Endothelial cell of umbilical vein (primary cell): ENCODE results near the gene HDAC4. TPM values are rescaled to one million over a fixed set of nuclear protein-coding genes. Genes with fewer than 3 reads are reported as not detected.
A peak's percentile ranks its signal among the peaks of the same experiment; 100 is the strongest.

Experiments
- BruUV-seq: library from RNA; stranded (reverse); fragments of 400-500 nt; replicated peaks from 2 replicates; lab custom pipeline; 2021; lab: Mats Ljungman, UMichigan
- CTCF ChIA-PET: fragments of 300-600, 350-600 bp; sonication (Branson Sonifier 250); formaldehyde crosslinking; loops from one replicate; lab custom pipeline; 2021; ENCODE audit warnings: antibody characterized with exemption, inconsistent platforms; lab: Charles Lee
- POLR2A ChIA-PET: fragments of 300-600, 350-600 bp; sonication (Branson Sonifier 250); formaldehyde crosslinking; loops from one replicate; lab custom pipeline; 2021; ENCODE audit warnings: antibody characterized with exemption, inconsistent platforms; lab: Charles Lee
- DNase-seq: peaks from one replicate; pipeline ENCODE4 v3.0.0-alpha.2; 2011; ENCODE audit warnings: low read depth, low spot score
- FAIRE-seq: peaks from 2 replicates; lab custom pipeline; 2011; peaks lifted over from hg19 to GRCh38; lab: Jason Lieb, UNC
- H2AFZ ChIP-seq: 2 replicates; pipeline ENCODE4 v1.6.0; 2012; ENCODE audit warnings: low read depth, low read length, control low read depth, inconsistent platforms
- H3K27ac ChIP-seq: 2 replicates; pipeline ENCODE4 v1.5.1; 2011; ENCODE audit warnings: low read depth, mild to moderate bottlenecking, control low read depth, low read length, moderate library complexity; ENCODE audit not compliant: insufficient read depth
- H3K27me3 ChIP-seq, 2 experiments: 2 replicates each; pipeline versions ENCODE4 v1.6.0 to v1.6.1; 2011; ENCODE audit warnings: low read length in 2 of 2, mixed read lengths in 1 of 2; ENCODE audit not compliant: control insufficient read depth in 2 of 2, insufficient read depth in 2 of 2
- H3K36me3 ChIP-seq, 2 experiments: 2 replicates in 1 of 2; 3 replicates in 1 of 2; pipeline ENCODE4 v1.5.1; 2011; ENCODE audit warnings: low read length in 2 of 2, mild to moderate bottlenecking in 1 of 2, moderate library complexity in 1 of 2; ENCODE audit not compliant: control insufficient read depth in 2 of 2, insufficient read depth in 2 of 2; ENCODE audit errors: extremely low read depth in 1 of 2
- H3K4me1 ChIP-seq: 3 replicates; pipeline ENCODE4 v1.5.1; 2011; ENCODE audit warnings: mild to moderate bottlenecking, low read length; ENCODE audit not compliant: control insufficient read depth, insufficient read depth; ENCODE audit errors: extremely low read depth
- H3K4me2 ChIP-seq: 2 replicates; pipeline ENCODE4 v1.6.1; 2011; ENCODE audit warnings: low read length, control low read depth, mixed read lengths; ENCODE audit not compliant: insufficient read depth
- H3K4me3 ChIP-seq, 3 experiments: fragments of 200-600 bp in 1 of 3; sonication (generic), shearing (Covaris generic) in 1 of 3; replicated peaks in 1 of 3; 2 replicates each; pipeline ENCODE4 v1.5.1; 2011 to 2016; ENCODE audit warnings: control low read depth in 3 of 3, low read length in 3 of 3, mild to moderate bottlenecking in 2 of 3, inconsistent platforms in 1 of 3, low read depth in 1 of 3, moderate library complexity in 1 of 3; ENCODE audit not compliant: insufficient read depth in 1 of 3
- H3K79me2 ChIP-seq: 2 replicates; pipeline ENCODE4 v1.6.0; 2012; ENCODE audit warnings: low read length, inconsistent platforms; ENCODE audit not compliant: control insufficient read depth, insufficient read depth
- H3K9ac ChIP-seq: replicated peaks from 2 replicates; pipeline ENCODE3; 2011; ENCODE audit warnings: low read length, control low read depth; ENCODE audit not compliant: insufficient read depth; ENCODE audit errors: extremely low read depth
- H3K9me1 ChIP-seq: replicated peaks from 3 replicates; pipeline ENCODE4 v1.6.0; 2011; ENCODE audit warnings: mild to moderate bottlenecking, low read length; ENCODE audit not compliant: control insufficient read depth, insufficient read depth; ENCODE audit errors: extremely low read depth
- H3K9me3 ChIP-seq: replicated peaks from 2 replicates; pipeline ENCODE4 v1.5.1; 2012; ENCODE audit warnings: low read length, inconsistent platforms; ENCODE audit not compliant: control insufficient read depth, insufficient read depth
- H4K20me1 ChIP-seq: replicated peaks from 2 replicates; pipeline ENCODE3; 2011; ENCODE audit warnings: mild to moderate bottlenecking, low read length; ENCODE audit not compliant: control insufficient read depth, insufficient read depth; ENCODE audit errors: extremely low read depth
- EZH2 ChIP-seq: IDR thresholded peaks from 2 replicates; pipeline ENCODE4 v1.6.1; 2012; ENCODE audit warnings: borderline replicate concordance, low read depth, mild to moderate bottlenecking, moderate library complexity, low read length, inconsistent platforms; ENCODE audit not compliant: severe bottlenecking
- FOS ChIP-seq: IDR thresholded peaks from 2 replicates; pipeline ENCODE4 v1.6.1; 2011; ENCODE audit warnings: mild to moderate bottlenecking, low read length, moderate library complexity, borderline replicate concordance; ENCODE audit not compliant: insufficient read depth
- GATA2 ChIP-seq: IDR thresholded peaks from 2 replicates; pipeline ENCODE4 v1.7.0; 2011; ENCODE audit warnings: low read depth, mild to moderate bottlenecking, moderate library complexity, mixed read lengths, low read length; ENCODE audit not compliant: insufficient read length, insufficient read depth
- JUN ChIP-seq: IDR thresholded peaks from 2 replicates; pipeline ENCODE4 v1.6.1; 2011; ENCODE audit warnings: borderline replicate concordance, low read depth; ENCODE audit not compliant: insufficient read length, insufficient read depth
- MYC ChIP-seq: IDR thresholded peaks from one replicate; pipeline ENCODE4 v1.6.1; 2011; ENCODE audit warnings: mild to moderate bottlenecking, low read depth, low read length
- POLR2A ChIP-seq: IDR thresholded peaks from 2 replicates; pipeline ENCODE4 v1.6.1; 2012; ENCODE audit warnings: low read depth, mild to moderate bottlenecking, control low read depth, low read length
- POLR2AphosphoS5 ChIP-seq: IDR thresholded peaks from 2 replicates; pipeline ENCODE4 v1.6.1; 2012; ENCODE audit warnings: low read depth, mild to moderate bottlenecking, control low read depth, low read length, moderate library complexity; ENCODE audit not compliant: insufficient read depth
- dilution Hi-C: fragments of 300-500 bp; cut with MboI; formaldehyde crosslinking; loops from one replicate; pipeline ENCODE4 v1.15.0; 2019; ENCODE audit warnings: low sequenced_read_pairs; ENCODE audit not compliant: extremely low pct_ligation_motif_present
- intact Hi-C: fragments of 100-400 bp; cut with micrococcal nuclease; formaldehyde crosslinking; loops from one replicate; pipeline ENCODE4 v1.10.0; 2022
- polyA plus RNA-seq, 4 experiments: library from polyadenylated mRNA; depleted of rRNA in 3 of 4; stranded (reverse) in 3 of 4; unstranded in 1 of 4; fragments of >200 nt; gene quantifications; 2 replicates each; pipeline versions ENCODE4 v1.2.1 to v1.2.3, GENCODE V29; 2011 to 2012; ENCODE audit warnings: missing spikeins in 1 of 4
- total RNA-seq: library from RNA; stranded (reverse); gene quantifications from 2 replicates; pipeline ENCODE4 v1.2.3, GENCODE V29; 2021
- TF ChIP-seq, protein P1 (sequence below): IDR thresholded peaks from 2 replicates; pipeline ENCODE4 v1.6.1; 2011; ENCODE audit not compliant: insufficient read depth, insufficient read length
- TF ChIP-seq, protein P2 (sequence below), 2 donors: IDR thresholded peaks; 1 replicate in 1 of 2; 2 replicates in 1 of 2; pipeline ENCODE4 v1.5.1; 2011; ENCODE audit warnings: low read length in 2 of 2, mild to moderate bottlenecking in 2 of 2, moderate library complexity in 2 of 2, control low read depth in 1 of 2, inconsistent platforms in 1 of 2, low read depth in 1 of 2; ENCODE audit not compliant: insufficient read depth in 1 of 2; ENCODE audit errors: extremely low read depth in 1 of 2

The HDAC4 gene
- total and polyA plus RNA-seq, 2 donors (not counting 3 experiments of a cell fraction or from before 2014, with no cell fraction given) = 13.4 to 33.0 TPM

DNA sequence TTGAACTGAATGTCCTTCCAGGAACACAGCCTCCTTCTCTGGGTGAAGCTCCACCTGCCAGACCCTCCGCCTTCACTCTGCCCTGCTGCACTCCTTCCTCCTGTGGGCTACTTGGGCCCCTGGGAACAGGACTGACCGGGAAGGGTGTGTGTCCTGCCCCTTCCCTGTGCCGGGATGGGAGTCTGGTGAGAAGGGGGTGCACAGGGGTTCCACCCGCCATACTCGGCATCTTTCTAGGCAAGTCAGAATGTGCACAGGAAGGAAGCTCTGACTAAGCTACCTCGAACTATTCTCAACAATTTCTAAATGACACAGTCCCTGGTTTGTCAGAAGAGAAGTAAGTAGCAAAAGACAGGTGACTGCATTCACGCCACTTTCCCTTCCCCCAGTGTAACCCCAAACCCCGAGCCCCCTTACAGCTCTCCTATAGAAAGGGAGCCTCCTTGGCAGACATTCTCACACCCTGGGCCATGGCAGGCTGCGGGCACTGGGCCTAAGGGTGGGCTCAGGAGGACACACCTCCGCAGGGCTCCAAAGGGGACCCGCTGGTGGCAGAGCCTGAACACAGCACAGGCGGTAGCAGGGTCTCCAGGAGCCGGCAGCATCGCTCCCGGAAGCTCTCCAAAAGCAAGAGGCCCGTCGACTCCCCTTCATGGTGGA, 184.1 kb downstream of the HDAC4 start:
- intact Hi-C loops (no loop called here), dilution Hi-C loops (no loop called here)
- DNase-seq (peak; percentile 14), FAIRE-seq (peak; percentile 83)
- no peaks in the 10 kb centered on the region for H3K36me3 ChIP-seq
- BruUV-seq = no TSS peak
- H3K9ac ChIP-seq = no peak overlapping the region
- ChIA-PET POLR2A (no interaction called here), CTCF (no interaction called here)
- H3K4me3 ChIP-seq = no peak overlapping the region
- no peaks in the 10 kb centered on the region for H3K9me1 ChIP-seq
- peak overlapping the region; percentile 20 for H3K4me2 ChIP-seq
- TF ChIP-seq FOS = peak; percentile 44
- TF ChIP-seq, protein P1, sequence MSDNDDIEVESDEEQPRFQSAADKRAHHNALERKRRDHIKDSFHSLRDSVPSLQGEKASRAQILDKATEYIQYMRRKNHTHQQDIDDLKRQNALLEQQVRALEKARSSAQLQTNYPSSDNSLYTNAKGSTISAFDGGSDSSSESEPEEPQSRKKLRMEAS = no peak
- TF ChIP-seq EZH2 = no peak
- TF ChIP-seq GATA2 = no peak
- no peak for TF ChIP-seq POLR2A
- no peaks in the 10 kb centered on the region for H3K27me3 ChIP-seq
- H4K20me1 ChIP-seq = no peaks in the 10 kb centered on the region
- no peak overlapping the region for H3K27ac ChIP-seq
- H3K79me2 ChIP-seq = peaks cover 2% of the 10 kb centered on the region
- peaks cover 8% of the 10 kb centered on the region for H3K4me1 ChIP-seq
- H2AFZ ChIP-seq = no peak overlapping the region
- H3K9me3 ChIP-seq = no peaks in the 10 kb centered on the region

DNA sequence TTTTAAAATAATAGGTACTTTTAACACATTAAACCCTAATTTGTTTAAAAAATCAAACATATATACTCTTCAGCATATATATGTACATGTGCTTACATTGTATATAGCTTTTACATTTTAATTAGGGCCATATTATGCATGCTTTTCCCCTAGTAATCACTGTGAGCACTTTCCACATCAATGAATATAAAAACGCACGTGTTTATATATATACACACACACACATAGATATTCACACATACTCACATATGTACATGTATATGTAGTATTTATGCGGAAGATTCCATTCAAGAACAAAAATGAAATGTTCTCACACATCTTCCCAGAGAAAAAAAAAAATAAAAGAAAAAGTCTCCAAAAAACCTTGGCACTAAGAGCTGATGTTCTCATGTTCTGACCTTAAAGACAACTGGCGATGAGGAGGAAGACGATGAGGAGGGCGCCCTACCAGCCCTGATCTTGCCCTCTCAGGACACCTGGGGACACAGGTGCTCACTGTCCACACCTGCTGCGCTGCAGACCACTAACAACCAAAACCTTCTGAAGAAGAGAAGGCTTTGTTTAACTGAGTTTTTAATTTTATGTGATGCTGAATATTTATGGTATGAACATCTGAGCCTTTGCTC, 184.7 kb downstream of the HDAC4 start:
- intact Hi-C loops (no loop called here), dilution Hi-C loops (no loop called here)
- H3K9ac ChIP-seq = no peak overlapping the region
- H3K4me2 ChIP-seq = peak overlapping the region; percentile 20
- no peak overlapping the region for H3K27ac ChIP-seq
- peaks cover 2% of the 10 kb centered on the region for H3K79me2 ChIP-seq
- no TSS peak for BruUV-seq
- no peak overlapping the region for H3K4me3 ChIP-seq
- peaks cover 8% of the 10 kb centered on the region for H3K4me1 ChIP-seq
- CTCF ChIA-PET = no interaction called here
- H3K9me3 ChIP-seq = no peaks in the 10 kb centered on the region
- POLR2A ChIA-PET = no interaction called here
- H3K36me3 ChIP-seq = no peaks in the 10 kb centered on the region
- no peaks in the 10 kb centered on the region for H4K20me1 ChIP-seq
- TF ChIP-seq MYC = no peak
- no peak for TF ChIP-seq EZH2
- TF ChIP-seq POLR2A = no peak
- TF ChIP-seq, protein P2, sequence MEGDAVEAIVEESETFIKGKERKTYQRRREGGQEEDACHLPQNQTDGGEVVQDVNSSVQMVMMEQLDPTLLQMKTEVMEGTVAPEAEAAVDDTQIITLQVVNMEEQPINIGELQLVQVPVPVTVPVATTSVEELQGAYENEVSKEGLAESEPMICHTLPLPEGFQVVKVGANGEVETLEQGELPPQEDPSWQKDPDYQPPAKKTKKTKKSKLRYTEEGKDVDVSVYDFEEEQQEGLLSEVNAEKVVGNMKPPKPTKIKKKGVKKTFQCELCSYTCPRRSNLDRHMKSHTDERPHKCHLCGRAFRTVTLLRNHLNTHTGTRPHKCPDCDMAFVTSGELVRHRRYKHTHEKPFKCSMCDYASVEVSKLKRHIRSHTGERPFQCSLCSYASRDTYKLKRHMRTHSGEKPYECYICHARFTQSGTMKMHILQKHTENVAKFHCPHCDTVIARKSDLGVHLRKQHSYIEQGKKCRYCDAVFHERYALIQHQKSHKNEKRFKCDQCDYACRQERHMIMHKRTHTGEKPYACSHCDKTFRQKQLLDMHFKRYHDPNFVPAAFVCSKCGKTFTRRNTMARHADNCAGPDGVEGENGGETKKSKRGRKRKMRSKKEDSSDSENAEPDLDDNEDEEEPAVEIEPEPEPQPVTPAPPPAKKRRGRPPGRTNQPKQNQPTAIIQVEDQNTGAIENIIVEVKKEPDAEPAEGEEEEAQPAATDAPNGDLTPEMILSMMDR (IDR thresholded peaks at IDR 0.05; ENCODE audit: extremely low read depth in 1 of 2, insufficient read depth in 1 of 2, low read depth in 1 of 2, low read length in 2 of 2) = no peak
- TF ChIP-seq GATA2 = no peak
- TF ChIP-seq, protein P1 = no peak
- no peak for TF ChIP-seq FOS
- TF ChIP-seq JUN = no peak
- TF ChIP-seq POLR2AphosphoS5 = no peak
- FAIRE-seq (no peak), DNase-seq (no peak)
- no peak overlapping the region for H2AFZ ChIP-seq
- no peaks in the 10 kb centered on the region for H3K9me1 ChIP-seq
- H3K27me3 ChIP-seq = no peaks in the 10 kb centered on the region
